DND-41 (cell line): ENCODE measurements around the gene GNE.
"Not testable (repeated sequence)": the region's sequence is repeated elsewhere in the genome, so short reads cannot be mapped to it uniquely, and the experiment has no call there.

Experiments used
- ATAC-seq: fragments of 200-7000 bp; cut with Tn5 transposase; 3 replicates; pipeline ENCODE4 v1.9.1; 2021; ENCODE audit warnings: low read depth; ENCODE audit not compliant: insufficient read depth
- DNase-seq: peaks from one replicate; pipeline ENCODE4 v3.0.0-alpha.2; 2020
- H2AFZ ChIP-seq: 2 replicates; pipeline ENCODE4 v1.6.0; 2012; ENCODE audit warnings: low read depth, low read length
- H3K27ac ChIP-seq: 2 replicates; pipeline ENCODE4 v1.5.1; 2012; ENCODE audit warnings: low read length, inconsistent platforms
- H3K27me3 ChIP-seq: fragments of 200-600 bp; sonication (generic); 2 replicates; pipeline ENCODE4 v1.6.0; 2012; ENCODE audit warnings: low read length, mild to moderate bottlenecking, inconsistent platforms; ENCODE audit not compliant: insufficient read depth, poor library complexity
- H3K36me3 ChIP-seq: 2 replicates; pipeline ENCODE4 v1.5.1; 2012; ENCODE audit warnings: low read length, inconsistent platforms; ENCODE audit not compliant: insufficient read depth
- H3K4me1 ChIP-seq: 2 replicates; pipeline ENCODE4 v1.5.1; 2012; ENCODE audit warnings: mild to moderate bottlenecking, low read length; ENCODE audit not compliant: insufficient read depth
- H3K4me2 ChIP-seq: 2 replicates; pipeline ENCODE4 v1.6.0; 2012; ENCODE audit warnings: mild to moderate bottlenecking, moderate library complexity, low read length, inconsistent platforms; ENCODE audit not compliant: insufficient read depth
- H3K4me3 ChIP-seq, 2 experiments: fragments of 200-600 bp in 1 of 2; shearing (Covaris generic) in 1 of 2; 2 replicates each; pipeline ENCODE4 v1.5.1; 2012 to 2016; ENCODE audit warnings: inconsistent platforms in 2 of 2, low read length in 2 of 2, mild to moderate bottlenecking in 2 of 2, low read depth in 1 of 2, moderate library complexity in 1 of 2
- H3K79me2 ChIP-seq: 2 replicates; pipeline ENCODE4 v1.6.0; 2012; ENCODE audit warnings: low read length, inconsistent platforms; ENCODE audit not compliant: insufficient read depth
- H3K9ac ChIP-seq: 2 replicates; pipeline ENCODE4 v1.6.0; 2012; ENCODE audit warnings: low read depth, mild to moderate bottlenecking, inconsistent platforms, low read length, moderate library complexity
- H3K9me3 ChIP-seq: 2 replicates; pipeline ENCODE4 v1.5.1; 2012; ENCODE audit warnings: low read length, moderate library complexity, mild to moderate bottlenecking, inconsistent platforms; ENCODE audit not compliant: insufficient read depth, severe bottlenecking
- H4K20me1 ChIP-seq: 2 replicates; pipeline ENCODE4 v1.6.0; 2012; ENCODE audit warnings: low read length; ENCODE audit not compliant: insufficient read depth
- CTCF ChIP-seq: IDR thresholded peaks from 2 replicates; pipeline ENCODE4 v1.5.1; 2012; ENCODE audit warnings: borderline replicate concordance, low read length, moderate library complexity, mild to moderate bottlenecking; ENCODE audit not compliant: poor library complexity, severe bottlenecking; ENCODE audit errors: extremely low read depth
- EZH2 ChIP-seq: IDR thresholded peaks from 3 replicates; pipeline ENCODE4 v1.6.1; 2012; ENCODE audit warnings: borderline replicate concordance, low read depth, mild to moderate bottlenecking, moderate library complexity, low read length, inconsistent platforms; ENCODE audit not compliant: severe bottlenecking

Gene GNE

GRCh38 chr9:36187414-36187813 lies 70.8 kb downstream of the GNE start:
- Histone ChIP-seq H3K27me3 (no peaks in the 10 kb centered on the region), H3K4me2 (no peak overlapping the region), H3K36me3 (peaks cover 4% of the 10 kb centered on the region; the same call in 1 of the 2 replicates), H3K27ac (no peak overlapping the region), H3K4me1 (peaks cover 17% of the 10 kb centered on the region), H2AFZ (no peak overlapping the region), H3K79me2 (peaks cover 22% of the 10 kb centered on the region), H3K9ac (no peak overlapping the region), H4K20me1 (peaks cover 9% of the 10 kb centered on the region), H3K4me3 (no peak overlapping the region), H3K9me3 (no peaks in the 10 kb centered on the region)
- no peak for ATAC-seq
- no peak for DNase-seq
- TF ChIP-seq EZH2 (no peak), CTCF (no peak)

DNA sequence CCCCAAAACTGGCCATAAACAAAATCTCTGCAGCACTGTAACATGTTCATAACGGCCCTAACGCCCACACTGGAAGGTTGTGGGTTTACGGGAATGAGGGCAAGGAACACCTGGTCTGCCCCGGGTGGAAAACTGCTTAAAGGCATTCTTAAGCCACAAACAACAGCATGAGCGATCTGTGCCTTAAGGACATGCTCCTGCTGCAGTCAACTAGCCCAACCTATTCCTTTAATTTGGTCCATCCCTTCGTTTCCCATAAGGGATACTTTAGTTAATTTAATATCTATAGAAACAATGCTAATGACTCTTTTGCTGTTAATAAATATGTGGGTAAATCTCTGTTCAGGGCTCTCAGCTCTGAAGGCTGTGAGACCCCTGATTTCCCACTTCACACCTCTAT lies 78.0 kb downstream of the GNE start:
- not testable (repeated sequence) for H2AFZ ChIP-seq, H3K9ac ChIP-seq, ATAC-seq, H3K79me2 ChIP-seq, H3K4me1 ChIP-seq, H3K27ac ChIP-seq, H3K4me2 ChIP-seq, H3K9me3 ChIP-seq, H3K36me3 ChIP-seq, DNase-seq, H4K20me1 ChIP-seq, H3K4me3 ChIP-seq, H3K27me3 ChIP-seq

- Histone ChIP-seq H3K4me2 (no peak overlapping the region), H4K20me1 (no peaks in the 10 kb centered on the region), H3K4me3 (no peak overlapping the region), H3K27ac (no peak overlapping the region), H3K36me3 (no peaks in the 10 kb centered on the region), H3K27me3 (no peaks in the 10 kb centered on the region), H3K4me1 (no peaks in the 10 kb centered on the region), H3K9ac (no peak overlapping the region), H3K79me2 (no peaks in the 10 kb centered on the region), H3K9me3 (no peaks in the 10 kb centered on the region), H2AFZ (no peak overlapping the region)
- no peak for ATAC-seq
- no peak for DNase-seq
- TF ChIP-seq CTCF (no peak), EZH2 (no peak)
These were observed 80.7 kb downstream of the GNE start for GRCh38 chr9:36177571-36177970.

GRCh38 chr9:36176496-36176895 lies 81.8 kb downstream of the GNE start:
- not testable (repeated sequence) for H3K27me3 ChIP-seq

GRCh38 chr9:36175209-36175608 lies 83.0 kb downstream of the GNE start:
- not testable (repeated sequence) for ATAC-seq, H3K9ac ChIP-seq, DNase-seq

More at GRCh38 chr9:36176496-36176895, 81.8 kb downstream of the GNE start:
- H3K27ac ChIP-seq, DNase-seq, H3K79me2 ChIP-seq, H3K9ac ChIP-seq, H3K4me1 ChIP-seq, H3K4me2 ChIP-seq, H2AFZ ChIP-seq, H3K4me3 ChIP-seq, H3K36me3 ChIP-seq, H3K9me3 ChIP-seq, H4K20me1 ChIP-seq, ATAC-seq: not testable (repeated sequence)

More at GRCh38 chr9:36175209-36175608, 83.0 kb downstream of the GNE start:
- not testable (repeated sequence) for H3K79me2 ChIP-seq, H3K4me2 ChIP-seq, H3K36me3 ChIP-seq, H4K20me1 ChIP-seq, H3K27ac ChIP-seq, H3K27me3 ChIP-seq, H2AFZ ChIP-seq, H3K4me1 ChIP-seq, H3K4me3 ChIP-seq, H3K9me3 ChIP-seq
